NCI-H226 (cell line): ENCODE measurements around the gene BEX5.
"Not testable (repeated sequence)": the region's sequence is repeated elsewhere in the genome, so short reads cannot be mapped to it uniquely, and the experiment has no call there.

ENCODE experiments used
- DNase-seq: peaks from one replicate; pipeline ENCODE4 v3.0.0-alpha.2; 2015

The BEX5 gene

DNA sequence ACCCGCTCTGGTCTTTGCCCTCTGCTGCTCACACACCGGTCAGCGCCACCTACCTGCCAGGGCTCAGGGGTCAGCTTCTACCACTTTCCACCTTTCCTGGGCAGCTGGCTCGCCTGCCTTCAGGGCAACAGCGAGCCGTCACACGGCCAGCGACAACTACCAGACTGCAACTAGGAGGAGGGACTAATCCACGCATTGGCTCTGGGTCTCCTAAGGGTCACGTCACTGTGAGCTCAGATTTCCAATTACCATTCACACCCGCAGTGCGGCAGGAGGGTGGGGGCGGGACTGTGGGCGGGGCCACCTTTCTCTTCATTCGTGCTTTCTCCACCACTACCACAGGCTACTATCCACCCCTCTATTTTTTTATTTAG lies at the start of gene BEX5:
TSS of gene BEX5 (minus strand) at position 172 of the 374 bp plus-strand sequence. CDS start 1,712 bp downstream, outside the sequence.
- DNase-seq: no peak

DNA sequence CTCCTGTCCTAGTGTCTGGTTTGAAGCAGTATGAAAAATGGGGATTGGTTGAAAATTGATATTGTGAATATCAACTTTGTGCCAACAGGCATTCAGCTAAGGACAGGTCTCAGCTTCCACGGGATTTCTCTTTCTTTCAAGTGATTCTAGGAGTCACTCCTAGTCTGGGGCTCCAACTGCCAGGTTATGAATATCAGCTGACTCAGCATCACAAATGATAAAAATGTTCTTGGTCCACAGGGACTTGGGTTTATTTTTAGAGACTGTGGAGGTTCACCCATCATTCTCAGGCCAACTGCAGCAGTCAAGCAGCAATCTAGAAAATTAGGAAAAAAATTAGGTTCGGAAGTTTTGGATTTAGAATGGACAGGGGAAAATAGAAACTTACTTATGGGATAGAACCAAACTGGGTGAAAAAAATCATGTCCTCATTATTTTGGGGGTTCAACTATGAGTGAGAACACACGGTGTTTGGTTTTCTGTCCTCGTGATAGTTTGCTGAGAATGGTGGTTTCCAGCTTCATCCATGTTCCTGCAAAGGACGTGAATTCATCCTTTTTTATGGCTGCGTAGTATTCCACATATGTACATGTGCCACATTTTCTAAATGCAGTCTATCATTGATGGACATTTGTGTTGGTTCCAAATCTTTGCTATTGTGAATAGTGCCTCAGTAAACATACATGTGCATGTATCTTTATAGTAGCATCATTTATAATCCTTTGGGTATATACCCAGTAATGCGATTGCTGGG lies 30.4 kb upstream of the BEX5 start:
- no peak for DNase-seq

DNA sequence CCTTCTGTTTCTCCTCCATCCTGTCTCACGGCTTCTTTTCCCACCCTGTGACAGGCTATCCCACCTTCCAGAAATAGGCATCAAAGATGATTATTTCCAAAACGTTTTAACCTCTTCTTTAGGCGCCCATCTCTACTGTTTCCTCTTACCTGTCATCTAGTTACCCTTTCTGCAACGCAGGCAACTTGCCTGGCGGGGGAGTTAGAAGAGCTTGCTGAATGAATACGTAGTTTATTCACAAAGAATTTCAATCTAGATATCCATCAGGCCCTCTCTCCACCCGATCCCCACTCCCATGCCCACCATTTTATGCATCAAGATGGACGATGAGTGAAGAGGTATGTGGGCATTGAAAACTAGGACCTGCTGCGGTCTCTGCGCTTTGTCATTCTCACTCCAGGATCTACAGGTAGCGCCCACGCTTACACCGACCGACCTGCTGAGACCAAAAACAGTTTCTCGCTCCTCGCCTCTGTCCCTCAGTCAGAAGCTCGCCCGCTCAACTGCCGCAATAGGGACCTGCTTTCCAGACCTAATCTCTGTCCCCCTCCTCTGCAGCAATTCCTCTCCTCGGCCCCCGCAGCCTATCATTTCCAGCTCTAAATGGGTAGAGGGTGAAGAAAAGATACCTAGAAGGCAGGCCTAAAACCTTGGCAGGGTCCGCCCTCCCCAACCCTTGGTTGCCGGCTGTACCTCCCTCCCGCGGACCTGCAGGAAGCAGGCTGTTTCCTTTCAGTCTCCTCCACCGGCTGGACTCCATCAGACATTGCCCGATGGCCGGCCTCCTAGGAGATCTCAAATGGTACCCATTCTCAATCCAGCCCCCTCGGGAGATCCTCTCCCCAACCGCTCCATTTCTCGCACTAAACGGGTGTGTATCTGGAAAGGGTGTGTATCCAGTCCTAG lies 624 bp downstream of the BEX5 start:
- no peak for DNase-seq

DNA sequence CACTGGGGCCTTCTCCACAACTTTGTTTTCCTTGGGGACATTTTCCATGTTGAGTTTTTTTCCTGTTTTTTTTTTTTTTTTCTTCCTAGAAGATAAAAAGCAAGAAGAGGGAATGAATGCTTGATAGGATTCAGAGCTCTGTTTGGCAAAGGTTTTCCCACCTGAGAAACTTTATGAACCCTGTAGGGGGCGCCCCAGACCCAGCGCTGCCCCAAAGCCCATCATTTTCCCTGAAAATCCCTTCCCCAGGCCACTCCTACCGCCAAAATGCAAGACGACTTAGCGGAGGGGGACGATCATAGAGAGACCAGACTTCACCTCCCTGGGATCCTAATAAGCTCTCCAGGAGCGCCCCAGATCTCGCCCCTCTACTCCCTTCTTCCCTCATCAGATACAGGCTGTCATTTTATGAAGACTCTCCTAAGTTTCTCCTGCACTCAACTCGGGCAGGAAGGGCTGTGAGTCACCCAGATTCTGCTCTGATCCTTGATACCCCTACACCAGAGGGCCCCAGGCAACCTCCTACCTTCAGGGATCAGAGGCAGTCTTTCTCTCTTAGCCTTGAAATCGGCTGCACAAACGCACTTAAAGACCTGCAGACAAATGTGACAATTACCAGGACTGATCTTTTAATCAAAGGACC lies 1.4 kb downstream of the BEX5 start:
- DNase-seq: no peak

DNA sequence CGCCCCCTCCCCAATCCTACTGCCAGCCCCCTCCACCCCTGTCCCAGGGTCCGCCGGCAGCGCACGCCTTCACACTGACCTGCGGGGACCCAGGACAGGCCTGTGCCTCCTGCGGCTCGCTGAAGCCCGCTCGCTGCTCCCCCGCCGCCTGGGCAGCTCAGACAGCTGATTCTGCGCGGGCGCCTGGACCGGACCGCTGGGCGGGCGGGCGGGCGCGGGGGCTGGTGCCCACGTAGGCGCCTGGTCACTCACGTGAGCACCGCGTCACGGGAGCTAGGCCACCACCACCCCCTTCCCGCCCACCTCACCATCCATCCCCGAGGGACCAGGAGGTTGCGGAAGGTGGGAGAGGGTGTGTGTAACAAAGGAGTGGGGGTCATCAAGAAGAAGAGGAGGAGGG lies 13.5 kb downstream of the BEX5 start, which contains the start of gene TCEAL6:
TSS of gene TCEAL6 (minus strand) at position 208 of the 400 bp plus-strand sequence.
- not testable (repeated sequence) for DNase-seq

DNA sequence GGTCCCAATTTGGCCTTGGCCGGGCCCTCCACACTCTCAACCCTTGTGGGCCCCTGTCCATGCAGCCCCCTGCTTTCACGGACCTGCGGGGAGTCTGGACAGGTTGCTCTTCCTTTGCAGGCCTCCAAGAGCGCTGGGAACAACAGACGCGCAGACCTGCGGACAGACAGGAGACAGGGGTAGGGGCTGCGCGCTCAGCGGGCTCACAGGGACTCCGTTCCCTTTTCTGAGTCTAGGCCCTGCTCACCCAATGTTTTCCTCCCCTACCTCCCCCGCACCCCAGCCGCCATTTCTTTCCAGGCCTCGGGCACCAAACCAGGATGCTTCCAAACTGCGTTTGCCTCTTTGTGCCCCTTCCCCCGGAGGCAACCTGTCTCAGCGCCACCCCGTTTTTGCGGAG lies 14.1 kb downstream of the BEX5 start:
- DNase-seq: not testable (repeated sequence)

DNA sequence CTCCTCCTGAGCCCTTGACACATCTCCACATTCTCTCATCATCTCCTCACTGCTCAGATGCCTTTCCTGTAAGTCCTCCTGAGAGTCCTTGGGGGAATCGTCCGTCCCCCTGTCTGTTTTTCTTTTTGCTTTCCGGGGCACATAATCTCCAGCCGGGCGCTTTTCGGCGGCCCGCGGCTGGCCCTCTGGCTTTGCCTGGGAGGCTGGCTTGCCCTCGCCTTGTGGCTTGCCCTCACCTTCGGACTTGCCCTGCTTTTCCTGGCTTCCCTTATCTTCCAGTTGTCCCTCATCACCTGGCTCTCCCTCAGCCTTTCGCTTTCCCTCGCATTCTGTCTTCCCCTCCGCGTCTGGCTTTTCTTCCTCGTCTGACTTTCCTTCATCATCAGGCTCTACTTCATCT lies 14.9 kb downstream of the BEX5 start:
- not testable (repeated sequence) for DNase-seq

DNA sequence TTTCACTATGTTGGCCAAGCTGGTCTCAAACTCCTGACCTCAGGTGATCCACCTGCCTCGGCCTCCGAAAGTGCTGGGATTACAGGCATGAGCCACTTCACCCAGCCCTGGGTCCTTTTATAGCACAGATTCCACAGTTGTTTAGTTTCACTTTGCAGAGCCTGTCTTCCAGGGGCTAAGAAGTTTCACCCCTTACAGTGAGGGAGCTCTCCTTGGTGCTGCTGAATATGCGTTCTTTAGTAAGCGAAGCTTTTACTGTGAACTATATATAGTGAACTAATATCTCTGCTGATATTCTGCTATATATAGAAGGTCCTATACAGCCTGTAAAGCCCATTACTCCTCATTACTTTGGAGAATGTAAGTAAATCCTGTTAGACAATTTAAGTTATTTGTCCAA lies 17.7 kb downstream of the BEX5 start:
- DNase-seq: no peak

DNA sequence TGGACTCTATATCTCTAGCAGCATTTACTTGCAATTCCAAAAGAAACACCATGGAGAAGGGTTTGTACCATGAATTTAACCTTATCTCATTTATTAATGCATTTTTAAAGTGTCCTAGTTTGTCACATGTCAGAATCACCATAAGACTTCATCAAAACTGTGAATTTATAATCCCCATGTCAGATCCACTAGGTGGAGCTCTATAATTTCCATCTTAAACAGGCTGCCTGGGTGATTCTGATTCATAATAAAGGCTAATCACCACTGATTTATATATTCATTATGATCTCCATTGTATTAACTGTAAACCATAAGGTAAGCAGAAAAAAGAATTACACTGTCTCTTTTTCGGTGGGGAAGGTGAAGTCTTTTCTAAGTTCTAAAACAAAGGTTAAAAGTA lies 26.3 kb downstream of the BEX5 start:
- DNase-seq: no peak

DNA sequence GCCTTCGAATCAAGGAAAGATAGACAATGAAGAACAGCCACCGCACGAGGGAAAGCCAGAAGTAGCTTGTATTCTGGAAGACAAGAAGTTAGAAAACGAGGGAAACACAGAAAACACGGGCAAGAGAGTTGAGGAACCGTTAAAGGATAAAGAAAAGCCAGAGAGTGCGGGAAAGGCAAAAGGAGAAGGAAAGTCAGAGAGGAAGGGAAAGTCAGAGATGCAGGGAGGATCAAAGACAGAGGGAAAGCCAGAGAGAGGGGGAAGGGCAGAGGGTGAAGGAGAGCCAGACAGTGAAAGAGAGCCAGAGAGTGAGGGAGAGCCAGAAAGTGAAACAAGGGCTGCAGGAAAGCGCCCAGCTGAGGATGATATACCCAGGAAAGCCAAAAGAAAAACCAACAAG lies 28.9 kb downstream of the BEX5 start:
- DNase-seq: no peak

DNA sequence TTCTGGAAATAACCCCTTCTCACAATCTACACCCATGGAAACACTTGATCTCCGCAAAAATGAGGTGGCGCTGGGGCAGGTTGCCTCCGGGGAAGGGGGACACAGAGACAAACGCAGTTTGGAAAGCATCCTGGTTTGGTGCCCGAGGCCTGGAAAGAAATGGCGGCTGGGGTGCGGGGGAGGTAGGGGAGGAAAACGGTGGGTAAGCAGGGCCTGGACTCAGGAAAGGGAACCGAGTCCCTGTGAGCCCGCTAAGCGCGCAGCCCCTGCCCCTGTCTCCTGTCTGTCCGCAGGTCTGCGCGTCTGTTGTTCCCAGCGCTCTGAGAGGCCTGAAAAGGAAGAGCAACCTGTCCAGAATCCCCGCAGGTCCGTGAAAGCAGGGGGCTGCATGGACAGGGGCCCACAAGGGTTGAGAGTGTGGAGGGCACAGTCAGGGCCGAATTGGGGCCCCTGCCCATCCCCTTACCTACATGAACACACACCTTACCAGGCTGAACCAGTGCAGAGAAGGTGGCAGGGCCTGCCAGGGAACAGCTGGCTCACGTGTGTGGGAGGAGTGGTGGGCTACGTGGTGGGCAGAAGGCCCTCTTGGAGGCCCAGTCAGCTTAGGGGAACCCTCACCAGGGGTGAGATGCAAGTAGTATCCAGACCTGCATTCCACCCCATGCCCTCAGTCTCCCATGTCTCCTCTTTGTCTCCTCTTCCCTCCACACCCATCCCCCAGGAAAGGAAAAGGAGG lies 29.5 kb downstream of the BEX5 start:
- DNase-seq: not testable (repeated sequence)

DNA sequence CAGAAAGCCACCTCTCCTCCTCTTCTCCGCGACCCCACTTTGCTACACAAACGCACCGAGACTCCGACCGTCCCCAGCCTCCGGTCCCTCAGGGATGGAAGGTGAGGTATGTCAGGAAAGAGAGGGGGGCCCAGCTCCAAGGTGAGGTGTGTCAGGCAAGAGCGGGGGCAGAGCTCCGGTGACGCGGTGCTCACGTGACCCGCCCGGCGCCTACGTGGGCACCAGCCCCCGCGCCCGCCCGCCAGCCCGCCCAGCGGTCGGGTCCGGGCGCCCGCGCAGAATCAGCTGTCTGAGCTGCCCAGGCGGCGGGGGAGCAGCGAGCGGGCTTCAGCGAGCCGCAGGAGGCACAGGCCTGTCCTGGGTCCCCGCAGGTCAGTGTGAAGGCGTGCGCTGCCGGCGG lies 30.3 kb downstream of the BEX5 start, which contains the start of gene TCEAL2:
TSS of gene TCEAL2 (plus strand) at position 244 of the 400 bp plus-strand sequence. CDS start 1,152 bp downstream, outside the sequence.
- not testable (repeated sequence) for DNase-seq

DNA sequence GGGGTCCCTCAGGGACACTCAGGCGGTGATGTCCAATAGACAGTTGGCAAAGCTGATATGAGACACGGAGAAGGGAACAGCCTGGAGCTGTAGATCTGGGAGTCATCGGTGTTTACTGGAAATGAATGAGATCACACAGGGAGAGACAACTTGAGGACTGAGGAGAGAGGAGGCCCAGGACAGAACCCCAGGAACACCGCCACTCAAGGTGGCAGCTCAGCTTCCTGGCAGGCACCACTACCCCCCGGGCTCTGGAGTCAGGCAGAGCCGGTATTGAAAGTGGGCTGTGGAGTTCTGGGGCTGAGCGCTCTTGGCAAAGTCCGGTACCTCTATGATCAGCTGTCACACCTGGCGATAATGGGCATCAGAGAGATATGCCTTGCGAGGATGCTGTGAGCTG lies 30.8 kb downstream of the BEX5 start:
- not testable (repeated sequence) for DNase-seq

DNA sequence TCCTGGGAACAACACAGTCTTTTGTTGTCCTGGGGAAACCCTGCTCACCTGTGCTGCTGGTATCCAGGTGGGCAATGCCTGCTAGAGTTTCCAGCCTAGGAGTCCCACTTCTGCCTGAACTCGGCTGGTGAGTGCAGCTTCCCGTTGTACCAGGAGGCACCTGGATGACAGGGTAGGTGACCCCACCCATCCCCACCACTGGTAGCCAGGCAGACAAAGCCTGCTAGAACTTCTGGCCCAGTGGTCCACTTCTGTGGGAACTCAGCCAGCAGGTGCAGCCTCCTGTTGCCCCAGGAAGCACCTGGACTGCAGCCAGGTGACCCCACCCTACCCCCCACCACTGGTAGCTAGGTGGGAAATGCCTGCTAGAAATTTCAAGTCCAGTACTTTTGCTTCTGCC lies 40.0 kb downstream of the BEX5 start:
- no peak for DNase-seq

DNA sequence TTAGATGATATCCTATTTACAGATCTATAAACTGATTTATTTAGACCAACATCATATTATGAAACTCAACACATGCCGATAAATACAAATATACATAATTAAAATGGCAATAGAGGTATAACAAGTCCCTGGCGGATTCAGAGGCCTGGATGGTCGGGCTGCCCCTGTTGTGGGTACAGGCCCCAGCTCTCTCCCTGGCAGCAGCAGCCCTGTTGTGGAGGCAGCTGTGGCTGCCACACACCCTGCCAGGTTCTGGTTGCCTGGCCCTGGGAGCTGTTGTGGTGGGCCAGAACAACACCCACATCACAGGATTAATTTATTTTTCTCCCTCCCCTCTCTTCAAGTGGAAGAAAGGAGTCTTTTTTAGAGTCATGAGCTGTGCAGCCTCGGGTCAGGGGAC lies 42.4 kb downstream of the BEX5 start:
- DNase-seq: no peak
